ENCODE results near the gene S1PR4. TPM values are rescaled to one million over a fixed set of nuclear protein-coding genes. Genes with fewer than 3 reads are reported as not detected.
A peak's percentile ranks its signal among the peaks of the same experiment; 100 is the strongest.
"Not testable (repeated sequence)": the region's sequence is repeated elsewhere in the genome, so short reads cannot be mapped to it uniquely, and the experiment has no call there.

S1PR4 gene
- total and polyA plus RNA-seq, 12 donors: 0.24 to 3.3 (median 0.67) TPM

DNA sequence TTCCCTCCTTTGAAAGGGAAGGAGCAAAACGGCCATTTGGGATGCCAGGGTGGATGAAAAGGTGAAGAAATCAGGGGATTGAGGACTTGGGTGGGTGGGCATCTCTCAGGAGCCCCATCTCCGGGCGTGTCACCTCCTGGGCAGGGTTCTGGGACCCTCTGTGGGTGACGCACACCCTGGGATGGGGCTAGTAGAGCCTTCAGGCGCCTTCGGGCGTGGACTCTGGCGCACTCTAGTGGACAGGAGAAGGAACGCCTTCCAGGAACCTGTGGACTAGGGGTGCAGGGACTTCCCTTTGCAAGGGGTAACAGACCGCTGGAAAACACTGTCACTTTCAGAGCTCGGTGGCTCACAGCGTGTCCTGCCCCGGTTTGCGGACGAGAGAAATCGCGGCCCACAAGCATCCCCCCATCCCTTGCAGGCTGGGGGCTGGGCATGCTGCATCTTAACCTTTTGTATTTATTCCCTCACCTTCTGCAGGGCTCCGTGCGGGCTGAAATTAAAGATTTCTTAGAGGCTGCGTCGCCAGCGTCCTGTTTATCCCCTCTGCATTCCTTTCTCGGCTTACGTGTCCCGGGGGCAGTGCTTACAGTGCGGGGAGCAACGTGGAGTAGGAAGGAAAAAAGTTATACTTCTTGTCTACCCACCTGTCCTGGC lies 15.2 kb upstream of the S1PR4 start:
- TF ChIP-seq, protein P1, sequence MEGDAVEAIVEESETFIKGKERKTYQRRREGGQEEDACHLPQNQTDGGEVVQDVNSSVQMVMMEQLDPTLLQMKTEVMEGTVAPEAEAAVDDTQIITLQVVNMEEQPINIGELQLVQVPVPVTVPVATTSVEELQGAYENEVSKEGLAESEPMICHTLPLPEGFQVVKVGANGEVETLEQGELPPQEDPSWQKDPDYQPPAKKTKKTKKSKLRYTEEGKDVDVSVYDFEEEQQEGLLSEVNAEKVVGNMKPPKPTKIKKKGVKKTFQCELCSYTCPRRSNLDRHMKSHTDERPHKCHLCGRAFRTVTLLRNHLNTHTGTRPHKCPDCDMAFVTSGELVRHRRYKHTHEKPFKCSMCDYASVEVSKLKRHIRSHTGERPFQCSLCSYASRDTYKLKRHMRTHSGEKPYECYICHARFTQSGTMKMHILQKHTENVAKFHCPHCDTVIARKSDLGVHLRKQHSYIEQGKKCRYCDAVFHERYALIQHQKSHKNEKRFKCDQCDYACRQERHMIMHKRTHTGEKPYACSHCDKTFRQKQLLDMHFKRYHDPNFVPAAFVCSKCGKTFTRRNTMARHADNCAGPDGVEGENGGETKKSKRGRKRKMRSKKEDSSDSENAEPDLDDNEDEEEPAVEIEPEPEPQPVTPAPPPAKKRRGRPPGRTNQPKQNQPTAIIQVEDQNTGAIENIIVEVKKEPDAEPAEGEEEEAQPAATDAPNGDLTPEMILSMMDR (IDR thresholded peaks at IDR 0.05): peak; percentile 34 to 98 (median 95)
- ATAC-seq (peak; percentile 83 to 90 (median 88)), DNase-seq (peak; percentile 54 to 69)
- Histone ChIP-seq H3K9me3 (peaks cover 0 to 8% (median 0%) of the 10 kb centered on the region in 11 donors), H3K36me3 (peaks cover 0 to 46% (median 0%) of the 10 kb centered on the region in 9 donors), H3K4me1 (peaks cover 0 to 46% (median 7%) of the 10 kb centered on the region in 9 donors), H3K27me3 (no peaks in the 10 kb centered on the region), H3K27ac (peak overlapping the region in 1 of 10 donors; percentile 87), H3K4me3 (no peak overlapping the region)
- intact Hi-C loops (cut with DNase I): loop anchor here (1.0 to 10.0 kb wide), 13 partner anchors 33 to 279 kb away; no protein-coding TSS in a partner anchor
- 8 to 10% methylated on average over 27 of the region's 27 CpGs for WGBS, 2 donors

DNA sequence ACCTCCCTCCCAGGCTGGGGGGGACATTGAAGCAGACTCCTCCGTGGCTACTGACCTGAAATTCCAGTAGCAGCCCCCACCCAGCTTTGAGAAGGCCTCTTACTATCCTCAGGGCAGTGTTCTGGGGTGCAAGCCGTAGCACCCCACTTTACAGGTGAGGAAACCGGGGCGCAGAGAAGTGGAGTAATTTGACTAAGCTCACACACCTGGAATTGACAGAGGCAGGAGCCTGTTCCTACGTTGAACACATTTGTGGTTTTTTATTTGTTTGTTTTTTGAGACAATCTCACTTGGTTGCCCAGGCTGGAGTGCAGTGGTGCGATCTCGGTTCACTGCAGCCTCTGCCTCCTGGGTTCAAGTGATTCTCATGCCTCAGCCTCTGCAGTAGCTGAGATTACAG lies 14.6 kb upstream of the S1PR4 start:
- TF ChIP-seq, protein P1 (IDR thresholded peaks at IDR 0.05): no peak
- Histone ChIP-seq H3K4me3 (no peak overlapping the region), H3K4me1 (peaks cover 0 to 46% (median 7%) of the 10 kb centered on the region in 9 donors), H3K27me3 (no peaks in the 10 kb centered on the region), H3K27ac (peak overlapping the region in 1 of 10 donors; percentile 87), H3K9me3 (peaks cover 0 to 8% (median 0%) of the 10 kb centered on the region in 11 donors), H3K36me3 (peaks cover 0 to 42% (median 0%) of the 10 kb centered on the region in 9 donors)
- intact Hi-C loops (cut with DNase I): loop anchor here (1.0 to 10.0 kb wide), 13 partner anchors 33 to 279 kb away; no protein-coding TSS in a partner anchor
- 68 to 73% methylated on average over 7 of the region's 7 CpGs for WGBS, 2 donors
- DNase-seq: no peak
- ATAC-seq: no peak

DNA sequence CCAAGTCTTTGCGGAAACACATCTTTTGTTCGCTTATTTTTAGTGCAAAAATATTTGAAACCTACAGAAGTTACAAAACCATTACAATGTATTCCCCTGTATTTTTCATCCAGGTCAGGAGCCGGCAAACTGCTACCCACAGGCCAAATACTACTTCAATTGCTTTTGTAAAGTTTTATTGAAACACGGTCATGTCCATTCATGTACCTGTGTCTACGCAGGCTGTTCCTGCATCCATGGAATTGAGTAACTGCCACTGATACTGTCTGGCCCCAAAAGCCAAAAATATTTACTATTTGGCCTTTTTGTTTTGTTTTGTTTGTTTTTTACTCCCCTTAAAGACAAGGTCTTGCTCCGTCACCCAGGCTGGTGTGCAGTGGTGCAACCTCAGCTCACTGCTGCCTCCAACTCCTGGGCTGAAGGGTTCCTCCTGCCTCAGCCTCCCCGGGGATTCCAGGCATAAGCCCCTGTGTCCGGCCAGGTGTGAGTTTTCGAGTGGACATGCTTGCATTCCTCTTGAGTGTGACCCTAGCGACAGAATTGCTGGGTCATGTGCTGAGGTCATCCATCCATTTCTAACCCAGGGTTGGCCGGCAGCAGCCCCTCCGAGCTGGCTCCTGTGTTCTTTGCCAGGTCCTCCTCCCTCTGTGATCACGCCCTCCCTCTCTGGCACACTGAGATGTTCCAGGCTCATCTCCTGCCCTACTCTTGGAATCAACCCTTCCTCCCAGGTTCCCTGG lies 10.9 kb upstream of the S1PR4 start:
- peaks cover 0 to 13% (median 0%) of the 10 kb centered on the region in 9 donors for H3K36me3 ChIP-seq
- peaks cover 0 to 53% (median 7%) of the 10 kb centered on the region in 9 donors for H3K4me1 ChIP-seq
- no peaks in the 10 kb centered on the region for H3K27me3 ChIP-seq
- H3K4me3 ChIP-seq: no peak overlapping the region
- H3K9me3 ChIP-seq: no peaks in the 10 kb centered on the region
- intact Hi-C loops (cut with DNase I): loop anchor here in 3 of 10 donors (10.0 kb wide), 2 partner anchors 93 to 283 kb away; no protein-coding TSS in a partner anchor
- no peak overlapping the region for H3K27ac ChIP-seq
- no peak for DNase-seq
- 67% methylated on average over 13 of the region's 13 CpGs for WGBS, 2 donors
- ATAC-seq: no peak
- TF ChIP-seq, protein P1 (IDR thresholded peaks at IDR 0.05): no peak

DNA sequence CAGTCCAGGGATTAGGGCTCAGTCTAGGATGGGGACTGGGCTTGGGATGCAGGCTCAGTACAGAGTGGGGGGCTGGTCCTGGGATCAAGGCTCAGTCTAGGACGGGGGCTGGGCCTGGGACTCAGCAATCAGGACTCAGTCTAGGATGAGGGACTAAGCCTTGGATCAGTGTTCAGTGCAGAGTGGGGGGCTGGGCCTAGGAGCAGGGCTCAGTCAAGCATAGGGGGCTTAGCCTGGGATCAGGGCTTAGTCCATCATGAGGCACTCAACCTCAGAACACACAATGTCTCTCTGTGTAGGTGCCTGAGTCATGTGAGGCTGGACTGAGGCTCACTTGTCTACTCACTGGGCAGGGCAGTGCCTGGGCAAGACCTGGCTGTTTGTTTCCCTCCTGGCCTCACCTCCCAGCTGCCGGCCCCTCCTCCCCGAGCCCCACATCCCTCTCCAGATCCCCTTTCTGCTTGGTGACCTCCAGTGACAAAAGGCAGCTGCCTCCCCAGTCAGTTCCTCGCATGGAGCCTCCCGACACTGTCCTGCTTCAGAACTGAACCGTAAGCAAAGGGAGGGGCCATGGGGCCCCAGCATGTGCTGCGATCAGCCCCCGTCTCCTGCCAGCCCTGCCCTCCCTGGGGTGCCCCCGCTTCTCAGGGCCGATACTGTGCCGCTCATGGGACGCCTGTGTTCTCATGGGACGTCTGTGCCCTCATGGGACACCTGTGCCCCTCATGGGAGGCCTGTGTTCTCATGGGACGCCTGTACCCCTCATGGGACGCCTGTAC lies 6.5 kb upstream of the S1PR4 start:
- ATAC-seq (peak in 2 of 8 donors; percentile 42 to 67), DNase-seq (no peak)
- H3K9me3 ChIP-seq: no peaks in the 10 kb centered on the region
- H3K27ac ChIP-seq: no peak overlapping the region
- no peaks in the 10 kb centered on the region for H3K36me3 ChIP-seq
- H3K4me1 ChIP-seq: peaks cover 0 to 25% (median 0%) of the 10 kb centered on the region in 9 donors
- H3K4me3 ChIP-seq: no peak overlapping the region
- TF ChIP-seq, protein P1 (IDR thresholded peaks at IDR 0.05): no peak
- 83 to 88% methylated on average over 15 of the region's 15 CpGs for WGBS, 2 donors
- intact Hi-C loops (cut with DNase I): no loop called here
- H3K27me3 ChIP-seq: no peaks in the 10 kb centered on the region

DNA sequence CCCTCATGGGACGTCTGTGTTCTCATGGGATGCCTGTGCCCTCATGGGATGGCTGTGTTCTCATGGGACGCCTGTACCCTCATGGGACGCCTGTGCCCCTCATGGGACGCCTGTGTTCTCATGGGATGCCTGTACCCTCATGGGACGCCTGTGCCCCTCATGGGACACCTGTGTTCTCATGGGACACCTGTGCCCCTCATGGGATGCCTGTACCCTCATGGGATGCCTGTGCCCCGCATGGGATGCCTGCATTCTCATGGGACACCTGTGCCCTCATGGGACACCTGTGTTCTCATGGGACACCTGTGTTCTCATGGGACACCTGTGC lies 5.9 kb upstream of the S1PR4 start:
- intact Hi-C loops (cut with DNase I); H3K27me3 ChIP-seq; H3K9me3 ChIP-seq; ATAC-seq; H3K27ac ChIP-seq; DNase-seq; H3K4me3 ChIP-seq; H3K36me3 ChIP-seq: not testable (repeated sequence)
- H3K4me1 ChIP-seq: peaks cover 0 to 29% (median 0%) of the 10 kb centered on the region in 9 donors
- WGBS, 2 donors: 80 to 81% methylated on average over 6 of the region's 6 CpGs

Measured in heart right ventricle (tissue), 16 donors.